ENCODE measurements around the gene RNF125.

DNA sequence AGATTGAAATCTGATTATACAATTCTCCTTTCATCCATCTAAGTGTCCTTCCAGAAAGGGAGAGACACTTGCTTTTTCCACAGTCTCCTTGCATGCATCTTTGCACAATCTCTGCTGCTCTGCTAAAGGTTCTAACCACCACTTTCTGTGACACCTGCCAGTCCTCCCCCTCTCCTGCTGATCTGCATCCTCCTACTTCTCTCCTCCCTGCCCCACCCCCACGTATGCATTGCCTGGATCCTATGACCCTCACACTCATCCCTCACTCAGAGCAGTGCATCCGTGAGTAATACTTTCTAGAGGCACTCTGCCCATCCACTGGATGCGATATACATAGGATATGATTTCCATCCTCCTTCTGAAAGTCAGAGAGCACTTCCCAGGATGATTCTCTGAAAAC, 48.0 kb upstream of the RNF125 start:
- TF ChIP-seq ZNF274 (IDR thresholded peaks at IDR 0.05; ENCODE audit: low read depth, low read length) (no peak), YY1 (IDR thresholded peaks at IDR 0.05; ENCODE audit: insufficient read depth, insufficient read length) (no peak), SUZ12 (IDR thresholded peaks at IDR 0.05; ENCODE audit: extremely low read depth, insufficient read depth, insufficient read length) (no peak)

All from NT2/D1 (cell line).